ENCODE measurements around the gene TPSB2.
"Not testable (repeated sequence)": the region's sequence is repeated elsewhere in the genome, so short reads cannot be mapped to it uniquely, and the experiment has no call there.

Gene TPSB2

GRCh38 chr16:1240436-1240835 lies 10.5 kb upstream of the TPSB2 start, which contains the start of gene TPSAB1:
TPSAB1 (plus strand) TSS chr16:1240705; CDS start chr16:1240939, 234 bp downstream.
- DNase-seq: not testable (repeated sequence)

- DNase-seq: not testable (repeated sequence)
Measured at GRCh38 chr16:1239575-1239974, 9.6 kb upstream of the TPSB2 start.

GRCh38 chr16:1238909-1239308 lies 8.9 kb upstream of the TPSB2 start:
- not testable (repeated sequence) for DNase-seq

GRCh38 chr16:1237990-1238389 lies 8.0 kb upstream of the TPSB2 start:
- no peak for DNase-seq

- DNase-seq: not testable (repeated sequence)
Measured at GRCh38 chr16:1236659-1237058, 6.7 kb upstream of the TPSB2 start.

GRCh38 chr16:1232049-1232748 lies 2.2 kb upstream of the TPSB2 start:
- DNase-seq: not testable (repeated sequence)

GRCh38 chr16:1231301-1231700 lies 1.3 kb upstream of the TPSB2 start:
- DNase-seq: not testable (repeated sequence)

GRCh38 chr16:1230471-1231212 lies 658 bp upstream of the TPSB2 start:
- not testable (repeated sequence) for DNase-seq

- DNase-seq: not testable (repeated sequence)
Measured at GRCh38 chr16:1229476-1229875, 508 bp downstream of the TPSB2 start.

- DNase-seq: not testable (repeated sequence)
Measured at GRCh38 chr16:1228227-1228626, 1.8 kb downstream of the TPSB2 start.

GRCh38 chr16:1226692-1227091 lies 3.3 kb downstream of the TPSB2 start:
- DNase-seq: not testable (repeated sequence)

- not testable (repeated sequence) for DNase-seq
Measured at GRCh38 chr16:1225728-1226311, 4.2 kb downstream of the TPSB2 start.

GRCh38 chr16:1225051-1225451 lies 4.9 kb downstream of the TPSB2 start, which contains the start of gene TPSG1:
TPSG1 (minus strand) TSS chr16:1225268; CDS start chr16:1225252, 16 bp downstream.
- no peak for DNase-seq

GRCh38 chr16:1224558-1224957 lies 5.4 kb downstream of the TPSB2 start:
- no peak for DNase-seq

GRCh38 chr16:1223355-1224214 lies 6.4 kb downstream of the TPSB2 start:
- no peak for DNase-seq

GRCh38 chr16:1222553-1223354 lies 7.2 kb downstream of the TPSB2 start:
- DNase-seq: no peak

- DNase-seq: no peak
Measured at GRCh38 chr16:1221628-1222552, 8.1 kb downstream of the TPSB2 start.

- no peak for DNase-seq
Measured at GRCh38 chr16:1220841-1221627, 8.9 kb downstream of the TPSB2 start.

- DNase-seq: no peak
Measured at GRCh38 chr16:1220098-1220728, 9.8 kb downstream of the TPSB2 start.

Measured in activated CD8-positive, alpha-beta memory T cell treated with anti-CD3 and anti-CD28 coated beads for 24 hours (primary cell).